Karpas-422 (cell line): ENCODE data around the gene SMG6. TPM values are rescaled to one million over a fixed set of nuclear protein-coding genes. Genes with fewer than 3 reads are reported as not detected.
"Not testable (repeated sequence)": the region's sequence is repeated elsewhere in the genome, so short reads cannot be mapped to it uniquely, and the experiment has no call there.

Source experiments
- DNase-seq: peaks from one replicate; pipeline ENCODE4 v3.0.0-alpha.2; 2015
- H2AFZ ChIP-seq: fragments of 200-600 bp; sonication (generic); 2 replicates; pipeline ENCODE4 v1.6.1; 2014; ENCODE audit warnings: antibody characterized with exemption, low read length, mixed read lengths
- H3K27ac ChIP-seq: fragments of 200-600 bp; sonication (generic); 2 replicates; pipeline ENCODE4 v1.5.1; 2014; ENCODE audit warnings: mild to moderate bottlenecking, low read length, moderate library complexity
- H3K27me3 ChIP-seq: fragments of 200-600 bp; sonication (generic); 2 replicates; pipeline ENCODE4 v1.6.1; 2014; ENCODE audit warnings: low read length, mixed read lengths
- H3K36me3 ChIP-seq: fragments of 200-600 bp; sonication (generic); 2 replicates; pipeline ENCODE4 v1.6.1; 2014; ENCODE audit warnings: low read length, mixed read lengths; ENCODE audit not compliant: insufficient read depth
- H3K4me1 ChIP-seq: fragments of 200-600 bp; sonication (generic); 2 replicates; pipeline ENCODE4 v1.6.1; 2014; ENCODE audit warnings: mild to moderate bottlenecking, low read length, mixed read lengths
- H3K4me2 ChIP-seq: fragments of 200-600 bp; sonication (generic); 2 replicates; pipeline ENCODE4 v1.6.1; 2014; ENCODE audit warnings: low read length, low read depth, mild to moderate bottlenecking; ENCODE audit not compliant: poor library complexity, severe bottlenecking
- H3K4me3 ChIP-seq: fragments of 200-600 bp; sonication (generic); 2 replicates; pipeline ENCODE4 v1.5.1; 2014; ENCODE audit warnings: mild to moderate bottlenecking, antibody characterized with exemption, low read length, mixed read lengths
- H3K79me2 ChIP-seq: fragments of 200-600 bp; sonication (generic); 2 replicates; pipeline ENCODE4 v1.6.1; 2014; ENCODE audit warnings: mild to moderate bottlenecking, low read length, mixed read lengths
- H3K9ac ChIP-seq: fragments of 200-600 bp; sonication (generic); 2 replicates; pipeline ENCODE4 v1.6.0; 2014; ENCODE audit warnings: low read length
- H3K9me2 ChIP-seq: fragments of 200-600 bp; sonication (generic), shearing (Covaris generic); replicated peaks from 2 replicates; pipeline ENCODE4 v1.6.0; 2014; ENCODE audit warnings: mild to moderate bottlenecking, low read length, moderate library complexity; ENCODE audit not compliant: insufficient read depth
- H3K9me3 ChIP-seq: fragments of 300-700, 200-600 bp; sonication (generic); 2 replicates; pipeline ENCODE4 v1.6.1; 2014; ENCODE audit warnings: low read length, mixed read lengths
- H4K20me1 ChIP-seq: fragments of 200-600 bp; sonication (generic); 2 replicates; pipeline ENCODE4 v1.6.1; 2014; ENCODE audit warnings: mild to moderate bottlenecking, antibody characterized with exemption, low read length, low read depth; ENCODE audit not compliant: insufficient read depth
- total RNA-seq: library from RNA; depleted of rRNA; stranded (reverse); fragments of >200 nt; shearing (Covaris generic); gene quantifications from 2 replicates; pipeline ENCODE4 v1.2.3, GENCODE V29; 2014; ENCODE audit warnings: low replicate concordance

The SMG6 gene
- total RNA-seq, 1 experiment from 2014 or later, result 10.2 TPM

DNA sequence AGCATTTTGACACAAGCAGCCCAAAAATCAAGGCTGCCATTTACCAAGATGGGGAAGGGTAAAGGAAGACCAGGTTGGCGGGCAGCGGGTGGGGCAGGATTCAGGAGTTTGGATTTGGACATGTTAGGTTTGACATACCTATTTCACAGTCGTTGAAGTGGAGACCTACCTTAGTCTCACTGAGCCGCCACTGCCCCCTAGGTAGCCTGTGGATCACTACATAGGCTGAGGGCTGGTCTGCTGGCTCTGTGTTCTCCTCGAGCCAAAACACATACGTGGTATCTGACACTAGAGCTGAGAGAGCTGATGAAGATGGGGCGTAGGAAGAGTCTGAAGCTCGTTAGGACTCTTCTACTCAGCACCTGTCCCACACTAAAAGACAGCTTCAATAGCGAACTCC lies 133.6 kb downstream of the SMG6 start:
- Histone ChIP-seq H3K4me1 (no peaks in the 10 kb centered on the region), H3K27me3 (no peaks in the 10 kb centered on the region), H3K4me3 (no peak overlapping the region), H3K9me2 (no peaks in the 10 kb centered on the region), H4K20me1 (no peaks in the 10 kb centered on the region), H3K9me3 (no peaks in the 10 kb centered on the region), H2AFZ (no peak overlapping the region), H3K4me2 (no peak overlapping the region), H3K79me2 (no peaks in the 10 kb centered on the region), H3K36me3 (no peaks in the 10 kb centered on the region), H3K9ac (no peak overlapping the region), H3K27ac (no peak overlapping the region)
- peak; percentile 82 for DNase-seq

DNA sequence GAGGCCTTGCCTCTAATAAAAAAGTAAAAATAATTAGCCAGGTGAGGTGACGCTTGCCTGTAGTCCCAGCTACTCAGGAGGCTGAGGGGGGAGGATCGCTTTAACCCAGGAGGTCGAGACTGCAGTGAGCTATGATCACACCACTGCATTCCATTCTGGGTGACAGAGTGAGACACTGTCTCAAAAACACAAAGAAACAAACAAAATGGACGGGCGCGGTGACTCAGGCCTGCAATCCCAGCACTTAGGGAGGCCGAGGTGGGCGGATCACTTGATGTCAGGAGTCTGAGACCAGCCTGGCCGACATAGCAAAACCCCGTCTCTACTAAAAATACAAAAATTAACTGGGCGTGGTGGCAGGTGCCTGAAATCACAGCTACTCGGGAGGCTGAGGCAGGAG lies 137.9 kb downstream of the SMG6 start:
- not testable (repeated sequence) for H3K9me3 ChIP-seq, H3K9ac ChIP-seq

DNA sequence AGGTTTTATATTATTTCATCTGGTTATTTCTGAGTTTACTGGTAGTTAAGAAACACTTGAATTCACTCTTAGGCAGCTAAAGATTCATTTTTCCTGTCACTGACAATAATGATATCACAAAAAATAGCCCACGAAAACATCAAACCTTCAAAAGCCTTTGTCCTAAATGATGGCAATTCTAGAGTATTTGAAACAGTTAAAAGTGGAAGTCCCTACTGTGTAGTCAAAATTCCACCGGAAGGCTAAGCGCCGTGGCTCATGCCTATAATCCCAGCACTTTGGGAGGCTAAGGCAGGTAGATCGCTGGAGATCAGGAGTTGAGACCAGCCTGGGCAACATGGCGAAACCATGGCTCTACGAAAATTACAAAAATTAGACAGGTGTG lies 145.2 kb downstream of the SMG6 start:
- no peaks in the 10 kb centered on the region; the same call in 1 of the 2 replicates for H3K36me3 ChIP-seq
- H2AFZ ChIP-seq, result no peak overlapping the region
- H3K4me3 ChIP-seq, result no peak overlapping the region
- DNase-seq, result no peak
- H4K20me1 ChIP-seq, result no peaks in the 10 kb centered on the region
- H3K9ac ChIP-seq, result no peak overlapping the region
- no peaks in the 10 kb centered on the region for H3K27me3 ChIP-seq
- H3K4me2 ChIP-seq, result no peak overlapping the region
- H3K9me2 ChIP-seq, result no peaks in the 10 kb centered on the region
- peaks cover 9% of the 10 kb centered on the region for H3K4me1 ChIP-seq
- H3K27ac ChIP-seq, result no peak overlapping the region
- no peaks in the 10 kb centered on the region for H3K79me2 ChIP-seq
- H3K9me3 ChIP-seq, result no peaks in the 10 kb centered on the region

More for the DNA sequence above, 137.9 kb downstream of the SMG6 start:
- H3K27me3 ChIP-seq, H3K27ac ChIP-seq, H3K4me2 ChIP-seq, H3K4me3 ChIP-seq, H3K9me2 ChIP-seq, H2AFZ ChIP-seq, H4K20me1 ChIP-seq, H3K4me1 ChIP-seq, DNase-seq, H3K36me3 ChIP-seq, H3K79me2 ChIP-seq: not testable (repeated sequence)

DNA sequence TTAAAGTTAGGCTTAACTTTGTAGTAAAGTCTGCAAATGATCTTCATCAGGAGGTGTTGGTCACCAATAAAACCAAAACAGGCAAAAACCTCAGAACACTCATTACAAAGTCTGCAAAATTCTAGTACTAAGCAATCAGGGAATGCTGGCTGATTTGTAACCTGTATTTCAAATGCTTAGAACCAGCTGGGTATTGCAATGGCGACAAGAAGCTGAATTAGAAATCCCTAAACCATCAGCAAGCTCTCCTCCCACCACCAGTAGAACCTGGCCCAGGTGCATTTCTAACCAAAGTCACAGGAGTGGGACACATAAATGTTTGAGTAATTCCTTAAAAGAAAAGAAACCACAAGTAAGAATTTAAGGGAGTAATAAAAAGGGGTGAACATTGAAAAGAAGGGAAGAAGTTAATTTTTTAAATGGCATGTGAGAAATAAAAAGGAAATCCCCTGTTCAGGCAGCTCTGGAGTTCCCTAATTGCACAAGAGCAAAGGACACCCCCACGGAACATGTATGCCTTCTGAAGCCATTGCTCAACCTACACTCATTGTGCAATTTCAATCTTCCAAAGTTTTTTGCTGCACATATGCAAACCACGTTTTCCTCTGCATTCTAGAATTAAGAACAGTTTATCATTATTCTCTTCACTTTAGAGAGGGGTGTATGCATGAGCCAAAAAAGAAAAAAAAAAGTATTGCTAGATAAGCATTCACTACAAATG lies 145.8 kb downstream of the SMG6 start:
- Histone ChIP-seq H3K4me3 (no peak overlapping the region), H3K9me3 (no peaks in the 10 kb centered on the region), H3K79me2 (no peaks in the 10 kb centered on the region), H3K9me2 (no peaks in the 10 kb centered on the region), H4K20me1 (no peaks in the 10 kb centered on the region), H3K27ac (no peak overlapping the region), H3K9ac (no peak overlapping the region), H3K4me1 (peaks cover 9% of the 10 kb centered on the region), H3K4me2 (no peak overlapping the region), H2AFZ (no peak overlapping the region), H3K36me3 (no peaks in the 10 kb centered on the region), H3K27me3 (no peaks in the 10 kb centered on the region)
- DNase-seq, result no peak

DNA sequence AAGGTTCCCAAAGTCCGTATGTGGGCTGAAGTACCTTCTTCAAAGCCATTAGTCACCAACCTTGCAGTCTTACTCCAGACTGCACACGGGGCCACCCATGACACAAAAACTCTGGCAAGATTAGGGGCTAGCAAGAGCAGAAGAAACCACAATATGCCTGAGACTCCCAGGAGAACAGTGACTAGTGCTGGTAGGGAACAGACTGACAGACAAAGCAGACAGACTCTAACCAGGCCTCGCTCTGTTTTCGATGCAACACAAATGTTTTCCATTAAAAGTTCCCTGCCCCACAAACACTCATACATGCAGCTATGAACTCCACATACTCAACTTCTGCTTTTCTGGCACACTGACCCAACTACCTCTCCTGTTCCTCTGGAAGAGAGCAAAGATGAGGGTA lies 146.5 kb downstream of the SMG6 start:
- H3K4me1 ChIP-seq, result peaks cover 9% of the 10 kb centered on the region
- no peaks in the 10 kb centered on the region for H3K27me3 ChIP-seq
- no peaks in the 10 kb centered on the region for H3K9me2 ChIP-seq
- H3K4me3 ChIP-seq, result no peak overlapping the region
- H3K36me3 ChIP-seq, result no peaks in the 10 kb centered on the region
- no peaks in the 10 kb centered on the region for H4K20me1 ChIP-seq
- H3K9me3 ChIP-seq, result no peaks in the 10 kb centered on the region
- H3K9ac ChIP-seq, result no peak overlapping the region
- H3K27ac ChIP-seq, result no peak overlapping the region
- H3K4me2 ChIP-seq, result no peak overlapping the region
- no peaks in the 10 kb centered on the region for H3K79me2 ChIP-seq
- no peak overlapping the region for H2AFZ ChIP-seq
- no peak for DNase-seq

DNA sequence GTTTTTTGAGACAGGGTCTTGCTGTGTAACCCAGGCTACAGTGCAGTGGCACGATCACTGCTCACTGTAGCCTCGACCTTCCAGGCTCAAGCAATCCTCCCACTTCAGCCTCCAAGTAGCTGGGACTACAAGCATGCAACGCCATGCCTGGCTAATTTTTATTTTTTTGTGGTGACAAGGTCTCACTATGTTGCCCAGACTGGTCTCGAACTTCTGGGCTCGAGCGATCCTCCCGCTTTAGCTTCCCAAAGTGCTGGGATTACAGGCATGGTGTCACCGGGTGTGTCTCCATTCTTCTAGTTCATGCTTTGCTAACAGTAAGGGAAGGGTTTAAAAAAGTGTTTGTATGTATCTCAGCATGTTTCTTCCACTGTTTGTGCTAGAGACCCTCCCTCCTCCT lies 146.9 kb downstream of the SMG6 start:
- Histone ChIP-seq H3K9me2 (no peaks in the 10 kb centered on the region), H3K9ac (no peak overlapping the region), H4K20me1 (no peaks in the 10 kb centered on the region), H3K9me3 (no peaks in the 10 kb centered on the region), H3K4me2 (no peak overlapping the region), H3K79me2 (no peaks in the 10 kb centered on the region), H3K27ac (no peak overlapping the region), H3K4me1 (peaks cover 9% of the 10 kb centered on the region), H2AFZ (no peak overlapping the region), H3K27me3 (no peaks in the 10 kb centered on the region), H3K36me3 (no peaks in the 10 kb centered on the region), H3K4me3 (no peak overlapping the region)
- DNase-seq, result no peak

DNA sequence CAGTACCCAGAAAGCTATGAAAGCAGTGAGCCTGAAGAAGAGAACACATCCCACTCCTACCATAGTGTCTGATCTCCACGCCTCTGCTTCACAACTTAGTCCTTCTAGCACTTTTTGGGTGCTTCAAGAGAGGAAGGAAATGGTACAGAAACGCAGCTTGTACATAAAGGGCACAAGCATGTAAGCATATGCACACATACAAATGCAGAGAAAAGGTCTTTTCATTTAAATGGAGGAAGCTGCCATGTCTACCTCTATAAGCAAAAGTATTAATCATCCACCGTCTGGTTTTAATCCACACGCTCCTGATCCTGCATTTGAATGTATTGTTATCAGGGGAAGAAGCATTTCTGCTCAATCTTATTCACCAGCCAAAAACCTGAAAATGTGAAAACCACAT lies 148.0 kb downstream of the SMG6 start:
- Histone ChIP-seq H3K4me1 (peaks cover 9% of the 10 kb centered on the region), H3K27ac (no peak overlapping the region), H2AFZ (no peak overlapping the region), H3K4me3 (no peak overlapping the region), H3K27me3 (no peaks in the 10 kb centered on the region), H3K4me2 (no peak overlapping the region), H4K20me1 (no peaks in the 10 kb centered on the region), H3K36me3 (no peaks in the 10 kb centered on the region), H3K79me2 (no peaks in the 10 kb centered on the region), H3K9ac (no peak overlapping the region), H3K9me2 (no peaks in the 10 kb centered on the region), H3K9me3 (no peaks in the 10 kb centered on the region)
- DNase-seq, result no peak

DNA sequence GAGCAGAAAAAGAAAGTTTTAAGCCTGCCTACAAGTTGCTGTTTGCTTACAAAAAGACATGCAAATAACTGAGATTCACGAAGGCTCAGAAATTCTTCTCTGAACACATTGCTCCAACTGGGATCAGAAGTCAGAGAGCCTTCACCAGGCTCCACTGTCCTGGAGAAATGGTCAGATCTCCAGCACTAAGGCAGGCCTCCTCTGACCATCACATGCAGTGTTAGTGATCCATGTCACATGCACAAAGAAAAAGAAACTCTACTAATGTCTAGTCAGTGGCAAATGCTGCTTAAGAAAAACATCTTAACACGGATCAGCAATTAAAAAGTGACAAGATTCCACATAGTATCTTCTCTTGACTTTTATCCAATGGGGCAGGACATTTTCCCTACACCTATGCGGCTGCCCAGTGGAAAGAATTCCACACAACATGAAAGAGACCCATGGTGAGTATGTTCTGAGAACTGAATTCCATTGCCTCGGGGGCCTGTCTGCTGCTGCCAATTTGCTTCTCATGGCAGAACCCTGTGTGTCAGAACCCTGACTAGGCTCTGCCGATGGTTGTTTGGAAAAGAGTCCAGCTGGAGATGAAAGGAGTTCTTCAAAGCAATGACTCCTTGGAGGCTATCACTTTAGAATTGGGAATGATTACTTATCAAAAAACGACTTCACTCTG lies 152.1 kb downstream of the SMG6 start:
- H3K36me3 ChIP-seq, result no peaks in the 10 kb centered on the region
- H3K4me1 ChIP-seq, result no peaks in the 10 kb centered on the region
- no peaks in the 10 kb centered on the region for H4K20me1 ChIP-seq
- H3K9me3 ChIP-seq, result no peaks in the 10 kb centered on the region
- H3K9me2 ChIP-seq, result no peaks in the 10 kb centered on the region
- no peak overlapping the region for H3K4me3 ChIP-seq
- H3K4me2 ChIP-seq, result no peak overlapping the region
- H3K79me2 ChIP-seq, result no peaks in the 10 kb centered on the region
- no peak overlapping the region for H3K27ac ChIP-seq
- no peak overlapping the region for H2AFZ ChIP-seq
- no peaks in the 10 kb centered on the region for H3K27me3 ChIP-seq
- DNase-seq, result no peak
- H3K9ac ChIP-seq, result no peak overlapping the region
